Renal cortical epithelial cell (primary cell): ENCODE results near the gene ZNF335. TPM values are rescaled to one million over a fixed set of nuclear protein-coding genes. Genes with fewer than 3 reads are reported as not detected.
A peak's percentile ranks its signal among the peaks of the same experiment; 100 is the strongest.
"Not testable (repeated sequence)": the region's sequence is repeated elsewhere in the genome, so short reads cannot be mapped to it uniquely, and the experiment has no call there.

Source experiments
- DNase-seq: peaks from one replicate; pipeline ENCODE4 v3.0.0-alpha.2; 2011; ENCODE audit warnings: low read depth
- total RNA-seq: library from RNA; depleted of rRNA; stranded (reverse); fragments of >200 nt; gene quantifications from 2 replicates; pipeline ENCODE4 v1.2.3, GENCODE V29; 2014

Gene ZNF335
- total RNA-seq, 1 donor from 2014 or later: 16.1 TPM

DNA sequence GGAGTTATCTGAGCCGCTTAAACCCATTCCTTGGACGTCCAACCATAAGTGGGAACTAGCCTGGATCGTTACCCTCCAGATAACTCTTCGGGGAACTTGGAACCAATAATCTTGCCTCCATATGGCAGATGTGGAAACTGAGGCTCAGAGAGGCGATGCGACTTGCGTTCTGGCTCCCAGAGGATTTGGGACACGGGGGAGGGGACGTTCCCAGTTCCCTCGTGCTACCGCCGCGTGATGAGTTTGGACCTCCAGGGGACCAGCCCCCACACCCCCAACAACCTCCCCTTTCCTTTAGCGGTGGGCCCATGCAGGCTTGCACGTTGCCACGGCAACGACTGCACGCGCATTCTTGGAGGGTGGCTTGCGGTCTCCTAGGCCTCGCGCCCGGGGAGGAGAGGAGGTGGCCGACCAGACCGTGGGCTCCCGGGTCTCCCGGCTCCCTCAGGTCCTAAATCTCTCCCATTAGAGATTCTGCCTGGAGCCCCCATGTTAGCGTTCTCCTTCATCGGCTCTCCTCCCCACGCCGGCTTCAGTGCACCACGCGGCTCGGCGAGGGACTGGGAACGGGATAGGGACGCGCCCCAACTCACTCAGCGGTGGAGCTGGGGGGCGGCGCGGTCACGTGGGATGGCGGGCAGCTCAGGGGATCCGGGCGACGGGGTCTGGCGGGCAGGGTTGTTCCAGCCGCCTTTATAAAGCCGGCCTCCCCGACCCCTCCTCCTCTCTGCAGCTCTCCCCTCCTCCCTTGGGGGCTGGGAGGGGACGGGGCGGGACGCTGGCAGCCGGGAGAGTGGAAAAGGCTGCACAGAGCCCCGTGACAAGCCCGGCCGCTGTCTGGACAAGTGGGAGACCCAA is 60.3 kb downstream of the ZNF335 start, which contains the start of gene PLTP:
TSS of gene PLTP (minus strand) at position 670 of the 858 bp plus-strand sequence. CDS start 703 bp downstream, outside the sequence.
- DNase-seq: peak; percentile 41

DNA sequence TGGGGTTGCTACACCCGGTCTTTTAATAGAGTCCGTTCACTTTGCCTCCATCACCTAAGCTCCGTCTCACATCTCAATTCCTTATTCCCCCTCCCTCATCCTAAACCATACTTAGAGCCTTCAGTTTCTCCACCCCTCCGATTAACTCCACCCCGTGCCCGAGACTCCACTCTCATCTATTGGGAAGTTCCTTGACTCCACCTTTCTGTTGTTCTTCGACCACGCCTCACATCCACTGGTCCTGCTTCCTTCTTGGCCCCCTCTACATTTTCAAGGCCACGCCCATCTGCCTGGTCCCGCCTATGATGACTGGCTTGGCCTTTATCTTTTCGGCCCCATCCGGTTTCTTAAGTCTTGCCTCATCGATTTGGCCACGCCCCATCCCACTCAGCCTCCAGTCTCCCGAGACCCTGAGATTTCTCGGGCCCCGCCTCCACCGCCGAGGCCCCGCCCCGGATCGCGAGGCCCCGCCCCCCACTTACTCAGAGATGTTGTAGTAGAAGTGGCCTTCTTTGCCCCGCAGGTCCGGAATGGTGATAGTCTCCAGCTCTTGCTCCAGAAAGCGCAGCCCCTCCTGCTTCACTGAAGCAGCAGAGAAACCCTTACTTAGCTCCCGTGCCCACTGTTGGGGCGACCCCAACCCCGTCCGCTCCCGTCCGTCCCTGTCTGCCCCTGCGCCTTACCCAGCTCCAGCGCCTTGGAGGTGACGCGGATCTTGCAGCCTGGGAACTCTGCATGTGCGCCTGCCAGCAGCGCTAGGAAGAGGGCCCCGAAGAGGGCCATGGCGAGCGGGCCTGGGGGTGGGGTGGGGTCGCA is 61.1 kb downstream of the ZNF335 start:
- DNase-seq: peak; percentile 97

DNA sequence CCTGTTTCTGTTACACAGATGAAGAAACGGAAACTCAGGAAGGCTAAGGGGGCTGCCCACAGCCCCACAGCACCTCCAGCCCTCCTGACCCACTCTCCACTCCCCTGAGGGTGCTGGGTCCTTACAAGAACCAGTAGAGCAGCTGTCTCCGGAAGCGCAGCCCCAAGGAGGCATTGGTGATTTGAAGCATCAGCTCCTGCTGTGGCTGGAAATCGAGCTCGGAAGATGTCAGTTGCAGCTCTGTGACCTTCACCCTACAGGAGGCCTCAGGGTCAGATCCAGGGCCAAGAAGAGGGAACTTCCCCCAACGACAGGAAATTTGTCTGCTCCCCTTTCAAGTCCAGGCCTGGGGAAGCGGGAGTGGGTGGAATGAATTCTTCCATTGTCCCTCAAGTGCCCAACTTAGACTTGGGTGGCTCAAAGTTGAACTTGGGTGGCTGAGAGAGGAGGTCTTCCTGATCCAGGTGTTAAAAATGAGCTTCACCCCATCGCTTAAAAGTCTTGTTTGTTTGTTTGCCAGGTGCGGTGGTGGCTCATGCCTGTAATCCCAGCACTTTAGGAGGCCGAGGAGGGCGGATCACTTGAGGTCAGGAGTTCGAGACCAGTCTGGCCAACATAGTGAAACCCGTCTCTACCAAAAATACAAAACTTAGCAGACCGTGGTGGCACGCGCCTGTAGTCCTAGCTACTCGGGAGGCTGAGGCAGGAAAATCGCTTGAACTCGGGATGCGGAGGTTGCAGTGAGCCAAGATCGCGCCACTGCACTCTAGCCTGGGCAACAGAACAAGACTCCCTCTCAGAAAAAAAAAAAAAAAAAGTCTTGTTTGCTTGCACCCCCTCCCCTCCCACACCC is 62.0 kb downstream of the ZNF335 start:
- DNase-seq: no peak

DNA sequence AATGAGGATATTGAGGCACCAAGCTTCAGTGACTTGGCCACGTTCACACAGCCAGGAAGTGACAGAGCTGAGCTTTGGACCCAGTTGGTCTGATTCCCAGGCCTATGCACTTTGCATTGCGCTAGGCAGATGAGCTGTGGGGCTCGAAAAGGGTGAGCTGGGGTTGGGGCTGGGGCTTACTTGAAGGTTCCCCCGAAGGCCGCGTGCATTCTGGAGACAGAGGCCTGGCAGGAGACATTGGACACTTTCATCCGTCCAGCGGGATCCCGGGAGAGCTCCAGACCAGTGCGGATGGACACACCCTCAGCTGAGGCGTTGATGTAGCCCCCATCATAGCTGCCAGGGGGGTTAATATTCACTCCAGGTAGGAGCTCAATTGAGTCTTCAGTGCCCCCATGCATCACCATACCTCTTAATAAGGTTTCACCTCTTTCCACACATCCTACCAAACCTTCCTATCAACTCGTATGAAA is 62.6 kb downstream of the ZNF335 start:
- no peak for DNase-seq

DNA sequence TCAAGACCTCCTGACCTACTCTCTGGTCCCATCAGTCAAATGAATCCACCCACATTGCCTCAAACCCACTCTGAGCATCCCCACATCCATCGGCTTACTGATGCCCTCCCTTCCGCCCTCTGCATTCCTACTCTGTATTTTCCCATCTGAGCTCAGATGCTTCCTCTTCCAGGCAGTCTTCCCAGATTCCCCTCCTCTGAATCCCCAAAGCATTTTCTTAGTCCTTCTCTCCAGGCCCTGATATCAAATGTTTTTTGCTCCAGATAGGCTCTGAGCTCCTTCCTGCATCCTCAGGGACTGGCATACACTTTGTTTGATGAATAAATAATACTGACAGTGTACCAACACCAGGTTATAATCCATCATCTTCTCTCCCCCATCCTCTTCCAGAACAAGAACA is 63.9 kb downstream of the ZNF335 start:
- DNase-seq: no peak

DNA sequence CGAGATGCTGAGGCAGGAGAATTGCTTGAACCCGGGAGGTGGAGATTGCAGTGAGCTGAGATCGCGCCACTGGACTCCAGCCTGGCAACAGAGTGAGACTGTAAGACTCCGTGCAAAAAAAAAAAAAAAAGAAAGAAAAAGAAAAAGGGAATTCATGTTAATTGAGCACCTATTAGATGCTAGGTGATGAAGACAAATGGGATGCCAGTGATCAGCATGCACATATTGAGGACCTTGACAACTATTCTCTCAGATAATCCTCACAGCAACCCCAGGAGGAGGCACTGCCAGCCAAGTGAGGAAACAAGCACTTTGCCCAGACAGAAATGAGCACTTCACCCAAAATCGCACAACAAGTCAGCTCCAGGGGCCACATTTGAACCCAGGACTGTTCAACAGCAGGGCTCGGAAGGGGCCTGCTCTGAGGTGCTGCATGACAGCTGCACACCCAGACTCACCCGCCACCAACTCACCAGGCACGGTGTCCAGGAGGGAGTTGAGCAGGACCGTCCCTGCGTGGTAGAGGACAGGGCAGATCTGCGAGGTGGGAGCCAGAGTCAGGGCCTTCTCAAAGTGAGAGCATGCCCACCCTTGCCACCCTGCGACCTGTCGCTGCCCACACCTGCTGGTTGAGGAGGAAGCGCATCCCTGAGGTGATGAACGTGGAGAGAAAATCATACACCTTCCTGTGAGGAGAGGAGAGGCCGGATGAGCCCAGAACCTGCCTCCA is 64.6 kb downstream of the ZNF335 start:
- DNase-seq: no peak

DNA sequence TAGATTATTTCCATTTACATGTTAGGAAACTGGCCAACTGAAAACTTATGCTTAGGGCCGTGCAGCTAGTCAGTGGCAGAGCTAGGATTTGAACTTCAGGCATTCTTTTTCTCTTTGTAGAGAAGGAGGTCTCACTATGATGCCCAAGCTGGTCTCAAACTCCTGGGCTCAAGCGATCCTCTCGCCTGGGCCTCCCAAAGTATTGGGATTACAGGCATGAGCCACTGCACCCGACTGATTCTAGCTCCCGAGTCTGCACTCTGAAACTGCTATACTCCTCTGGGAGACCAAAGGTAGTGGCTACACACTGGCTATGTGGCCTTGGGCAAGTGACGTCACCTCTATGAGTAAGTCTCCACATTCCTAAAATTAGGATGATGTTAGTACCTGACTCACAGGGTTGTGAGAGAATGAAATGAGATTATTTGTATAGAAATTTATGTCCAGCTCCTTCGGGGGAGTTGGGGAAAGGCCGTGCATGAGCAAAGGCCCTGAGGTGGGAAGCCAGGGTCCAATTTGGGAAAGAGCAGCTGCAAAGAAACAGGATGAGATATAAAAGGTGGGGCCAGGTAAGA is 66.4 kb downstream of the ZNF335 start:
- DNase-seq: peak; percentile 78

DNA sequence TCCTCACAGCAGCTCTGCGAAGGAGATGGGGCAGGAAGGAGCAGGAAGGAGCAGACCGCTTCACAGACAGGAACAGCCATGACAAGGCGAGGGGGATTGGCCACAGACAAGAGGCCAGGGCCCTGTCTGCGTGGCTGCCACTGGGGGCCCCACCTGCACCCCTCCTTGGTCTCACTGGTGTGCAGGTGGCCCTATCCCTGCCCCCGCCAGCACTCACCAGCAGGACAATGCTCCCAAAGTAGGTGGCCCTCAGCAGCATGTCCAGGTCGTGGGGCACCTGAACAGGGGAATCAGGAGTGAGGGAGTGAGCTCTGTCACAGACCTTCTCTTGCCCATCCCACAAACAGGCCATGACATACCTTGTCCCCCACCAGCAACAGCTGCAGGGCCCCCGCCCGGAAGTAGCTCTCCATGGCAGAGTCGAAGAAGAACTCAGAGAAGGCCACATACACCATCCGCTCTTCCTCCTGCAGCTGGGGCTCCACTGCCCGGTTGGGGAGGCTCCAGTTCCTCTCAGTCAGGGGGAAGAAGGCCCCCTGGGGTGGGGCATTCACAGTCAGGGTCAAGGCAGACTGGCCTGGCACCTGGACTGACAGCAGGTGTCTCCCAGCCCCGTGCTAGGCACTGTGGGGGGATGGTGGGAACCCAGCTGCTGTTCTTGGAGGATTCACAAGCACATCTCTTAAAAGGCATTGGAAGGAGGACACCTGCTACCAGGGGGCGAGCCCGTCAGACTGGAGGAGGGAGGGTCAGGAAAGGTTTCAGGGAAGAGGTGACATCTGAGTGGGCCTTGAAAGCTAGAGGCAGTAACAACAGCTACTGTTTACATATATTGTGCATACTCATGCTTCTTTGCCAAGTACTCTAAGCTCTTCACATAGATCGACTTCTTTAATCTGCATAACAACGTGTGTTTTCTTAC is 67.2 kb downstream of the ZNF335 start:
- no peak for DNase-seq

DNA sequence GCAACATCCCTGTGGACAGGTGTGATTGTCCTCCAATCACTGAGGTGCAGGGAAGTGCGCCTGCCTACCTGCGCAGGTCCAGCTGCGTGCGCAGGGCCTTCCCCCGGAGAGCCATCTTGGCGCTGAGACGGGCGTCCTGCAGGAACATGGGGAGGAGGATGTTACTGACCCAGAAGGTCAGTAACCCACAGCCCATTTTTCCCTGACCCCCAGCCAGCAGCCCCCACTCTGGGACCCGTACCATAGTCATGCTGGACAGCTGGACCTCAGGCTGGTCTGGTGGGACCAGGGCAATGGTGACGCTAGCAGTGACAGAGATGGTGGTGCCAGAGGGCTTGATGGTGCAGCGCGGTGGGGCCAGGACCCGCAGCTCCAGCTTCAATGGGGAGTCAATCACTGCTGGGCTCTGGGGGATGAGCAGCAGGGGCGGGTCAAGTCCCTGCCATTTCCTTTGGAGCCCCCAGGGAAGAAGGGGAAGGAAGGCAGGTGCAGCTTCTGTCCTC is 69.8 kb downstream of the ZNF335 start:
- DNase-seq: no peak

DNA sequence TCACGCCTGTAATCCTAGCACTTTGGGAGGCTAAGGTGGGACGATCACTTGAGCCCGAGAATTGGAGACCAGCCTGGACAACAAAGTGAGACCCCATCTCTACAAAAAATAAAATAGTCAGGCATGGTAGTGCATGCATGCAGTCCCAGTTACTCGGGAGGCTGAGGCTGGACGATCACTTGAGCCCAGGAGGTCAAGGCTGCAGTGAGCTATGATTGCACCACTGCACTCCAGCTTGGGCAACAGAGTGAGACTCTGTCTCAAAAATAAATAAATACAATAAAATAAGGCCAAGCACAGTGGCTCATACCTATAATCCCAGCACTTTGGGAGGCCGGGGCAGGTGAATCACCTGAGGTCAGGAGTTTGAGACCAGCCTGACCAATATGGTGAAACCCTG is 70.7 kb downstream of the ZNF335 start:
- not testable (repeated sequence) for DNase-seq

DNA sequence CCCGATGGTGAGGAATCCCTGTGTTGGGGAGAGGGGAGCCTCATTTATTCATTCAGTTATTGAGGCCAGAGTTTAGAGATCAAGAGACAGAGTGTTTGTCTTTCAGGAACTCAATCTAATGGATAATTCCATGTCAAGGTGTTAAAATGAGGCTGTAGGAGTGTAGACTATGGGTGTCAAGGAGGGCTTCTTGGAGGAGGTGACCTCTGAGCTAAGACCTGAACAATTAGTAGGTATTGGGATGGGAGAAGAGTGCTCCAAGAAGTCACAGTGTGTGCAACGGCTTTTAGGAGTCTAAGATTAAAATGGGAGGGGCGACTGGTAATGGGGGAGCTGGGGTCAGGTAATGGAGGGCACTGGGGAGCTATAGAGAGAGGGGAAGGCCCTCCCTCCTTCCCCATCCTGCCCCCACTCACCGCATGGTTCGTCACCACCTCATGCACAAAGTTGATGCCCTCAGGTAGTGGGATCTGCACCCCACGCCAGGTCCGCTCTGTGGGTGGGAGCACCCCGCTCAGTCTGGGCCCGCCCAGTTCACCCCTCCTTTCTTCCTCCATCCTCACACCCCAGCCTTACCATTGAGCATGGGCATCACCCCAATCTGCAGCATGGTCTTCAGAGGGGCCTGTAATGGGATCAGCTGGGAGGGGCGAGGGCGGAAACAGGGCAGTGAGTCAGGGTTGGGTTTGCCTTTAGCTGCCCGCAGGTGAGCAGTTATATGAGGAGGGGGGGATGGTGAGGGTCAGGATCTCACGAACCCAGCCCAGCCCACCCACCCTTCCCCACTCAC is 72.8 kb downstream of the ZNF335 start:
- no peak for DNase-seq

Other genes starting within 250 kb of the ZNF335 start
- gene SPINT4, start 249.9 kb downstream of the ZNF335 start, total RNA-seq: not detected in 2 replicates
- 0.50 and 3.5 TPM in 2 replicates for gene WFDC3, start 180.3 kb downstream of the ZNF335 start, total RNA-seq
- gene DNTTIP1, start 180.2 kb downstream of the ZNF335 start, total RNA-seq: 13.3 and 14.2 TPM in 2 replicates
- gene UBE2C, start 159.6 kb downstream of the ZNF335 start, total RNA-seq: 0.75 and 16.7 TPM in 2 replicates
- gene TNNC2, start 144.9 kb downstream of the ZNF335 start, total RNA-seq: not detected in 2 replicates
- 26.9 and 32.1 TPM in 2 replicates for gene SNX21, start 138.4 kb downstream of the ZNF335 start, total RNA-seq
- gene ACOT8, start 114.8 kb downstream of the ZNF335 start, total RNA-seq: 32.1 and 35.7 TPM in 2 replicates
- gene ZSWIM3, start 114.6 kb downstream of the ZNF335 start, total RNA-seq: 4.3 and 5.9 TPM in 2 replicates
- gene ZSWIM1, start 91.0 kb downstream of the ZNF335 start, total RNA-seq: 3.6 and 6.9 TPM in 2 replicates
- gene SPATA25, start 84.6 kb downstream of the ZNF335 start, total RNA-seq: 0.85 and 1.0 TPM in 2 replicates
- gene NEURL2, start 81.0 kb downstream of the ZNF335 start, total RNA-seq: 3.0 and 3.3 TPM in 2 replicates
- gene CTSA, start 80.9 kb downstream of the ZNF335 start, total RNA-seq: 20.7 and 64.2 TPM in 2 replicates
- gene PLTP, start 60.0 kb downstream of the ZNF335 start, total RNA-seq: 10.4 and 32.1 TPM in 2 replicates
- 7.1 and 19.4 TPM in 2 replicates for gene PCIF1, start 37.5 kb downstream of the ZNF335 start, total RNA-seq
- gene MMP9, start 36.7 kb upstream of the ZNF335 start, total RNA-seq: 0.87 TPM in 1 of 2 replicates, not detected in the other
- gene SLC12A5, start 57.0 kb upstream of the ZNF335 start, total RNA-seq: 0.17 and 0.55 TPM in 2 replicates
- 6.1 and 25.3 TPM in 2 replicates for gene NCOA5, start 117.8 kb upstream of the ZNF335 start, total RNA-seq
- gene CD40, start 146.1 kb upstream of the ZNF335 start, total RNA-seq: 38.6 and 89.6 TPM in 2 replicates